NCI-H1105 treated with DMSO at 0.1 percent for 48 hours (cell line): ENCODE measurements around the gene EPHB2.
"Not testable (repeated sequence)": the region's sequence is repeated elsewhere in the genome, so short reads cannot be mapped to it uniquely, and the experiment has no call there.

Experiments
- DNase-seq: peaks from one replicate; lab custom pipeline; 2025; lab: John Stamatoyannopoulos, UW

The EPHB2 gene

GRCh38 chr1:22691031-22691753, 19.4 kb upstream of the EPHB2 start:
- no peak for DNase-seq

GRCh38 chr1:22694172-22694571, 16.5 kb upstream of the EPHB2 start:
- DNase-seq, result no peak

- no peak for DNase-seq
These were observed 14.0 kb upstream of the EPHB2 start for GRCh38 chr1:22696610-22697009.

GRCh38 chr1:22697980-22698379, 12.7 kb upstream of the EPHB2 start:
- DNase-seq, result no peak

- DNase-seq, result no peak
These were observed 10.7 kb upstream of the EPHB2 start for GRCh38 chr1:22699681-22700520.

- DNase-seq, result no peak
These were observed 8.1 kb upstream of the EPHB2 start for GRCh38 chr1:22702296-22703085.

GRCh38 chr1:22704440-22705067, 6.1 kb upstream of the EPHB2 start:
- peak; percentile 76 for DNase-seq

- DNase-seq, result no peak
These were observed 5.1 kb upstream of the EPHB2 start for GRCh38 chr1:22705586-22705985.

- DNase-seq, result not testable (repeated sequence)
These were observed 4.5 kb upstream of the EPHB2 start for GRCh38 chr1:22706100-22706499.

- no peak for DNase-seq
These were observed 1.9 kb upstream of the EPHB2 start for GRCh38 chr1:22708777-22709176.

- no peak for DNase-seq
These were observed 1.4 kb upstream of the EPHB2 start for GRCh38 chr1:22709227-22709626.

- peak; percentile 61 for DNase-seq
These were observed 543 bp upstream of the EPHB2 start for GRCh38 chr1:22709891-22710700.

GRCh38 chr1:22711071-22711470, 432 bp downstream of the EPHB2 start:
- DNase-seq, result no peak

GRCh38 chr1:22711591-22712501, 1.2 kb downstream of the EPHB2 start:
- no peak for DNase-seq

- no peak for DNase-seq
These were observed 2.0 kb downstream of the EPHB2 start for GRCh38 chr1:22712502-22713271.

GRCh38 chr1:22714455-22714854, 3.8 kb downstream of the EPHB2 start:
- DNase-seq, result no peak

GRCh38 chr1:22717037-22717760, 6.6 kb downstream of the EPHB2 start:
- DNase-seq, result peak; percentile 65

- DNase-seq, result no peak
These were observed 10.7 kb downstream of the EPHB2 start for GRCh38 chr1:22721122-22721873.
